Stimulated activated naive CD4-positive, alpha-beta T cell (primary cell): Measurements from ENCODE around the gene HNRNPL.
A peak's percentile ranks its signal among the peaks of the same experiment; 100 is the strongest.
"Not testable (repeated sequence)": the region's sequence is repeated elsewhere in the genome, so short reads cannot be mapped to it uniquely, and the experiment has no call there.

Experiments used
- DNase-seq, 6 experiments: peaks; one replicate each; lab custom pipeline; 2025; lab: John Stamatoyannopoulos, UW

Gene HNRNPL

DNA sequence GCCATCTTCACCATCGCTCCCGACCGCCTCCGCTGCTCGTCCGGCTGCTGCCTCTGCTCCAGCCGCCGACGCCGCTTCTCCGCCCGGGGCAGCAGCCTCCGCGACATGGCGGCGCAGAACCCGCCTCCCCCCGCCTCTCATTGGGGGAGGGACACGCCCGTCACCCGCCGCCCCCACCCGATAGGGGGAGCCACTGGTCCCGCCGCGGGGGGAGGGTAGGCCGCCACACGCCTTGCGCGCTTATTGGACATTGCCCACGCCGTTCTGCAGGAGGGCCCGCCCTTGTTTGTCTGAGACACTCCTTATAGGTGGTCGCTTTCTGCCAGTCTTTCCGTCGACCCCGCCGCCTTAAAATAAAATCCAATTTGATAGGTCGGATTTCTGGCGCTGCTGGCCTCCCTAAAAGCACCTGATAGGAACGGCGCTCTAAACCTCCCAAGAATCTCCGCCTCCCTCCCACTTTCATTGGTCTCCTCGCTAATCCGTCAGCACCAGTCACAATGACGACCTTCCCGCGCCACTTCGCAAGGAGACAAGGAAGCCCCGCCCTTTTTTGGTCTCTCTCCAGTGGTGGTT lies at the start of gene HNRNPL:
Gene HNRNPL (minus strand): TSS at position 127 of the 576 bp plus-strand sequence. CDS start 20 bp downstream, at position 107.
- DNase-seq = peak; percentile 98 to 100 (median 100)

- no peak for DNase-seq
Observed at GRCh38 chr19:38898788-38899446, 49.1 kb upstream of the HNRNPL start.

DNA sequence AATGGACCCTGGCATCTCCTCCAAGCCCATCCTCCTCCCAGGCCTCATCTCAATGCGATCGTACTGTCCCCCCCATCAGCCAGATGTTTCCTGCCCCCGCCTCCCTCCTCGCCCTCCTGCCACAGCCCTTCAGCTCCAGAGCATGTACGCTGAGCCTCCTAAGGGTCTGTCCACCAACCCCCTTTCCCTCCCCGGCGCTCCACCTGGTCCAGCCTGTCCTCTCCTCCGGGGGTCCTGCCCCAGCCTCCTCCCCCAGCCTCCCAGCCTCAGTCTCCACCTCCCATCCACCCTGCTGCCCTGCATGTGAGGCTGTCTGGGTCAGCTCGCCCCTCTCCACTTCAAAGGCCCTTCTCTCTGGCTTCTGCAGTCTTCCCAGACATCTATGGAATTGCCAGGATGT lies 45.2 kb upstream of the HNRNPL start:
- DNase-seq = no peak

- DNase-seq = no peak
Observed at GRCh38 chr19:38893341-38893771, 43.6 kb upstream of the HNRNPL start.

DNA sequence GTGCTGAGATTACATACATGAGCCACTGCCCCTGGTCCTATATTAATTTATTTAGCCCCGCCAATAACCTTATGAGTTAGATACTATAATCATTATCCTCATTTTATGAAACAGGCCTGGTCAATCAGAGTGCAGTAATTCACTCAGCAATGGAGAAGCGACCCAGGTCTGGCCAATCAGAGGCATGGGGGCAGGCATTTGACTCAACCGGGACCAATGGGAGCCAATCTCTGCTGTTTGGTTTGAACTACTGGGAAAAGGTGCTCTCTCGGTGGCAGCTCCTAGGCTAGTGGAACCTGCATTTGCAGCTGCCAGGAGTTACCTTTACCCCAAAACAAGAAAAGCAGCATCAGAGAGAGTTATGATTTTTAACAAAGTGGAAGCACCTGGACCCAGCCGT lies 43.1 kb upstream of the HNRNPL start:
- no peak for DNase-seq

DNA sequence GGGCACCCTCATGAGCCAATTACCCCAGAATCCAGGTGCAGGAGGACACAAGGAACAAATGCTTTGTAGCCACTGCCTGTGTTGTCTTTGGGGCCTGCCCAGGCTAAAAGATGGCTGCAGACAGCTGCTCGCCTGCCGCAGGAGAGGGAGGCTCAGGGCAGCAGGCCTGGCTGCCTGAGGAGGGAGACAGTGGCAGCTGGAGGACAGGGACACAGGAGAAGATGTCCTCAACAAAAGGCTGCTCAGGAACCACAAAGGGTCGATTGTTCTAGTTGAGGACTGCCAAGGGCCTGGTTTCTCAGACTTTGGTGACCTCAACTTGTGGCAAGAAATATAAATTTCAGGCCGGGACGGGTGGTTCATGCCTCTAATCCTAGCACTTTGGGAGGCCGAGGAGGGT lies 42.0 kb upstream of the HNRNPL start:
- DNase-seq = no peak

DNA sequence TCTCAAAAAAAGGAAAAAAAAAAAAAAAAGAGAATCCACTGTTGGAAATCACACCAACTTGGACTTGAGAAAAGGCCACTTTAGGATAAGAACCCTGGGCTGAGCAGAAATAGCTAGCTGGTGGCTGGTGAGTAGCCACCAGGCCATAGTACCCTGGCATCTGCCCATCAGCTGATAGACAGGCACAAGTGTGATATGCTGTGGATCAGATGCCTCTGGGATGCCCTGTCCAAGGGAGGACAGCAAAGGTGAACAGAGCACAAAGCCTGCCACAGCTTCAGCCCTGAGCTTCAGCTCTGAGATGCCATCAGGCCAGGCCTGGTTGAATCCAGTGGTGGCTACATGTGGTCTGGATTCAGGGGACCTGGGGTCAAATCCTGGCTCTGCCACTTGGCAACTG lies 40.9 kb upstream of the HNRNPL start:
- DNase-seq = no peak

- no peak for DNase-seq
Observed at GRCh38 chr19:38889803-38890202, 40.0 kb upstream of the HNRNPL start.

DNA sequence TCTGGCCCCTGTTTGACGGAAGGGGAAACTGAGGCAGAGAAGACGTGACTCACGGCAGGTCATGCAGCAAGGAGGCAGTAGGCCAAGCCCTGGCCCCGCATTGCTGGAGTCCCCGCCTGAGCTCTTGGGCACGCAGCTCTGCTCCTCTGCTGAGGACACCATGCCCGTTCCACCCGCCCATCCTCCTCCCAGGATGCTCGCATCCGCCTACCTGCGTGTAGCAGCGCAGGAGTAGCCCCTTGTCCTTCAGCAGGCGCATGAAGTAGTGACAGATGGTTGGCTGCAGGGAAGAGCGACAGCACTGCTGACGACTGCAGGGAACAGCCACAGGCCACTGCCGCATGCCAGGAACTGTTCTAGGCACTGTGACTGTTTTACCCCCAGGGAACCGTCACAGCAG lies 39.1 kb upstream of the HNRNPL start:
- DNase-seq = no peak

- not testable (repeated sequence) for DNase-seq
Observed at GRCh38 chr19:38884691-38885090, 34.9 kb upstream of the HNRNPL start.

GRCh38 chr19:38883286-38883685 lies 33.5 kb upstream of the HNRNPL start:
- DNase-seq = no peak

GRCh38 chr19:38880882-38881609 lies 31.3 kb upstream of the HNRNPL start:
- DNase-seq = no peak

GRCh38 chr19:38880076-38880881 lies 30.5 kb upstream of the HNRNPL start:
- no peak for DNase-seq

GRCh38 chr19:38879400-38879751 lies 29.6 kb upstream of the HNRNPL start:
- no peak for DNase-seq

DNA sequence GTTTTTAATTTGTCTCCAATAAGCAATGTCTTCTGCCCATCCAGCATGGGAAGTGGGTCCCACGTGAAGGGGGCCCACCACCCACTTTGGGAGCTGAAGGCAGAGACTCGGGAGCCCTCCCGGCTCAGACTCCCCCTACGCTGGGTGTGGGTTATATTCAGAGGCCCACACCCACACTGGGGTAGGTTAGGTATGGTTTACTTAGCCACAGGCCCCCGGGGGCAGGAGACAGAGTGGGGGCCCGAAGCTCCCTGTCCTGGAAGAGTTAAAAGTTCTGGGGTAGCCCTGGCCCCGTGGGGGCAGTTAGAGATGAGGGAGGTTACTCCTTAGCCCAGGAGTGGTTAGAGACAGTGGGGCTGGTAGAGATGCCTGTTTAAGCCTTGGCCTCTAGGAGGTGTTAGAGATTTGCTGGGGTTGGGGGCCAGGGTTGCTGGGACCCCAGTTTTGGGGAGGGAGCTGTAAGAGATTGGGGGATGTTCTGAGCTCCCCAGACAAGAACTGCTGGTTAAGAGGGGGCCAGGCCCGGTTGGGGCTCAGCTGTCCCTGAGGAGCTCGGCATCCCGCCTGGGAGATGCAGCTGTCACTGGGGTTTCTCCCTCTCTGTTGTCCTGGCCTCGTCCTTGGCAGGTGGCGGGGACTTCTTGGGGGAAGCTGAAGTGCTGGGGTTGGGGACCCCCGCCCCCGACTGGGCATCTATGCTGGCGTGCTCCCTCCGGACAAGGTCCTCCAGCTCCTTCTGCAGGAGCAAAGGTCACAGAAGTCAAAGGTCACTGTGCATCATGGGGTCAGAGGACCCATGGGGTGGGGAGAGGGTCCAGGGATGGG lies 29.0 kb upstream of the HNRNPL start:
- no peak for DNase-seq

DNA sequence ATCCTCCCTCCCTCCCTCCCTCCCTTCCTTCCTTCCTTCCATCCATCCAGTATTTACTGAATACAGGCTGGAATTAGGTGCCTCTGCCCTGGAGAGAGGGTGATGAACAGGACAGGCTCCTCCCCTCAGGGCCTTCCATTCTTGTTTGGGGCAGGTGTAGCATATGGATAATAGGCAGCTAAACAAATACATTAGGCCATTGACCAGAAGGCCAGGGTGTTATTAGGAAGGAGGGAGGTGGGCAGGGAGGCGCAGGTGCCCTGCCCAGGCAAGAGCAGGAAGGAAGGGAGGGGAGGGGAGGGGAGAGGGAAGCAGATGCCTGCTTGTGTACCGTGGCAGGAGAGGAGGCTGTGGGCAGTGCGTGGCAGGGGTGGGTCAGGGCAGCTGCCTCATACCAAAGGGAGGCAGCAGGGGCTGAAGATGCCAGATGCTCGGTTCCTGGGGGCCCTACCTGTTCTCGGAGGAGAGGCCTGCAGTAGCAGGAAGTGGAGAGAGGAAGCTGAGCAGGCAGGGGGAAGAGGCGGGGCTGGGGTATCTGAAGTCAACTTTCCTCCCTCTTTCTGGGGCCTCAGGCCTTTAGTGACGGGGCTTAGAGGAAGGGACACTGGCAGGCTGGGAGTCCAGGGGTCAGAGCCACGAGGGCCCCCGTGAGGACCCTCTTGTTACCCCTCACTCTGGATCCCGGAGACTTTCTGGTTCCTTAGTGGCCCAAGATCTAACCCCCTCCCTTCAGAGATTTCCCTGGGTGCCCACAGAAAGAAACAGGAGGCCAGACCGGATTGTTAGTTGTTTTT lies 28.2 kb upstream of the HNRNPL start, which contains the start of gene RINL:
Gene RINL (minus strand): TSS at position 495 of the 794 bp plus-strand sequence. CDS start 1,533 bp downstream, outside the sequence.
- peak; percentile 43 to 77 (median 62) for DNase-seq

GRCh38 chr19:38875656-38876395 lies 26.0 kb upstream of the HNRNPL start:
- DNase-seq = no peak

DNA sequence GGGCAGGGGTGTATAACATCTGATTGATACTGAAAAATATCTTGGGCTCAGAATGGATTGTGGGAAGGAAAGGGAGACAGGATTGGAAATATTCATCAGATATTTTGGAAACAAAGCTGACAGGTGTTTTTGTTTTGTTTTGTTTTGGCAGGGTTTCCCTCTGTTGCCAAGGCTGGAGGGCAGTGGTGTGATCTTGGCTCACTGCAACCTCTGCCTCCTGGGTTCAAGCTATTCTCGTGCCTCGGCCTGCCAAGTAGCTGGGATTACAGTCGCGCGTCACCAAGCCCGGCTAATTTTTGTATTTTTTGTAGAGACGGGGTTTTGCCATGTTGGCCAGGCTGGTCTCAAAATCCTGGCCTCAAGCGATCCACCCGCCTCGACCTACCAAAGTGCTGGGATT lies 23.6 kb upstream of the HNRNPL start:
- not testable (repeated sequence) for DNase-seq

GRCh38 chr19:38870612-38871011 lies 20.8 kb upstream of the HNRNPL start:
- no peak for DNase-seq
